GM18867 (cell line): ENCODE results near the gene MYO5C.

Experiments
- ATAC-seq: cut with Tn5 transposase; IDR thresholded peaks from one replicate; pipeline ENCODE4 v1.9.1; 2021; ENCODE audit warnings: mild to moderate bottlenecking, moderate library complexity; ENCODE audit not compliant: unreplicated experiment

MYO5C gene

GRCh38 chr15:52220251-52220650, 75.4 kb downstream of the MYO5C start:
- no peak for ATAC-seq

GRCh38 chr15:52218816-52219215, 76.8 kb downstream of the MYO5C start:
- ATAC-seq = no peak

GRCh38 chr15:52218371-52218770, 77.2 kb downstream of the MYO5C start:
- ATAC-seq = no peak

GRCh38 chr15:52217186-52217585, 78.4 kb downstream of the MYO5C start:
- ATAC-seq = no peak

GRCh38 chr15:52214553-52214952, 81.1 kb downstream of the MYO5C start:
- no peak for ATAC-seq

- no peak for ATAC-seq
Observed at GRCh38 chr15:52213206-52213605, 82.4 kb downstream of the MYO5C start.

GRCh38 chr15:52208306-52208946, 87.2 kb downstream of the MYO5C start:
- peak; percentile 87 for ATAC-seq

GRCh38 chr15:52207191-52207590, 88.4 kb downstream of the MYO5C start:
- ATAC-seq = no peak

GRCh38 chr15:52206446-52206845, 89.2 kb downstream of the MYO5C start:
- no peak for ATAC-seq

- ATAC-seq = no peak
Observed at GRCh38 chr15:52204657-52205056, 90.9 kb downstream of the MYO5C start.

- no peak for ATAC-seq
Observed at GRCh38 chr15:52200831-52201365, 94.7 kb downstream of the MYO5C start.

- no peak for ATAC-seq
Observed at GRCh38 chr15:52199271-52199670, 96.3 kb downstream of the MYO5C start.

- ATAC-seq = no peak
Observed at GRCh38 chr15:52196891-52197290, 98.7 kb downstream of the MYO5C start.

- ATAC-seq = no peak
Observed at GRCh38 chr15:52193791-52194190, 101.8 kb downstream of the MYO5C start.

- ATAC-seq = no peak
Observed at GRCh38 chr15:52193321-52193720, 102.3 kb downstream of the MYO5C start.

- ATAC-seq = no peak
Observed at GRCh38 chr15:52191207-52191606, 104.4 kb downstream of the MYO5C start, which contains the start of gene GNB5. Gene GNB5 (minus strand): TSS chr15:52191392. CDS start chr15:52184676, 6,716 bp downstream.

GRCh38 chr15:52186651-52187486, 108.7 kb downstream of the MYO5C start:
- ATAC-seq = no peak

GRCh38 chr15:52185151-52185561, 110.4 kb downstream of the MYO5C start:
- no peak for ATAC-seq

GRCh38 chr15:52184721-52185120, 110.9 kb downstream of the MYO5C start:
- no peak for ATAC-seq

- no peak for ATAC-seq
Observed at GRCh38 chr15:52183562-52184173, 111.9 kb downstream of the MYO5C start.

- ATAC-seq = no peak
Observed at GRCh38 chr15:52181938-52182780, 113.4 kb downstream of the MYO5C start.
